Uterus (tissue), 2 donors: ENCODE measurements around the gene CRB1.
A peak's percentile ranks its signal among the peaks of the same experiment; 100 is the strongest.

ENCODE experiments used
- CTCF ChIP-seq, 4 experiments: fragments of 200-600 bp in 2 of 4; fragments of 450-650 bp in 2 of 4; sonication (generic) in 2 of 4; IDR thresholded peaks; one replicate each; pipeline ENCODE4 v1.5.1; 2016 to 2019; ENCODE audit warnings: antibody characterized with exemption in 4 of 4, mild to moderate bottlenecking in 2 of 4, moderate library complexity in 1 of 4
- POLR2A ChIP-seq, 2 donors: fragments of 450-650 bp; IDR thresholded peaks; one replicate each; pipeline ENCODE4 v1.6.1; 2016; ENCODE audit warnings: antibody characterized with exemption in 2 of 2, mild to moderate bottlenecking in 1 of 2, moderate library complexity in 1 of 2

GRCh38 chr1:197356723-197357533, 88.9 kb downstream of the CRB1 start:
- TF ChIP-seq CTCF (IDR thresholded peaks at IDR 0.05) (peak; percentile 15 to 48 (median 33)), POLR2A (IDR thresholded peaks at IDR 0.05) (no peak)
